ENCODE measurements around the gene PEX11G. TPM values are rescaled to one million over a fixed set of nuclear protein-coding genes. Genes with fewer than 3 reads are reported as not detected.

The PEX11G gene
- total RNA-seq, 1 experiment from 2014 or later: 2.8 TPM

GRCh38 chr19:7476241-7476640 is 12.6 kb downstream of the PEX11G start:
- Histone ChIP-seq H4K91ac (ENCODE audit: insufficient read length, low read depth, low read length) (no peak overlapping the region), H3K4me2 (ENCODE audit: insufficient read depth, insufficient read length, low read length) (no peak overlapping the region), H2BK15ac (ENCODE audit: low read depth, low read length) (no peak overlapping the region), H3K4ac (ENCODE audit: low read depth, low read length) (no peak overlapping the region), H3K56ac (ENCODE audit: insufficient read length, low read depth, low read length) (no peak overlapping the region), H2BK120ac (ENCODE audit: low read depth, low read length, poor library complexity, severe bottlenecking) (no peak overlapping the region), H2BK12ac (ENCODE audit: insufficient read length, low read depth, low read length) (no peak overlapping the region), H2BK5ac (ENCODE audit: insufficient read length, low read length) (no peak overlapping the region), H3K23ac (ENCODE audit: insufficient read length, low read depth, low read length) (no peak overlapping the region), H2BK20ac (ENCODE audit: low read depth, low read length, poor library complexity, severe bottlenecking) (no peak overlapping the region), H4K8ac (replicated peaks; ENCODE audit: insufficient read length, low read depth, low read length) (no peak overlapping the region), H3K23me2 (ENCODE audit: insufficient read length, low read depth, low read length, poor library complexity, severe bottlenecking) (no peaks in the 10 kb centered on the region), H3K27ac (ENCODE audit: insufficient read length, low read depth, low read length) (no peak overlapping the region), H4K20me1 (ENCODE audit: control insufficient read depth, insufficient read depth, insufficient read length) (no peaks in the 10 kb centered on the region), H2AFZ (ENCODE audit: low read length) (no peak overlapping the region), H3K27me3 (ENCODE audit: insufficient read depth, low read length) (no peaks in the 10 kb centered on the region), H3K4me1 (ENCODE audit: insufficient read depth, low read length) (no peaks in the 10 kb centered on the region), H3K79me2 (ENCODE audit: insufficient read depth, low read length) (no peaks in the 10 kb centered on the region), H3K9ac (ENCODE audit: extremely low read depth, insufficient read length, low read length) (no peak overlapping the region), H3K9me3 (ENCODE audit: control insufficient read depth, low read depth, low read length) (no peaks in the 10 kb centered on the region), H3T11ph (ENCODE audit: low read length) (no peak overlapping the region), H3K18ac (ENCODE audit: insufficient read length, low read depth, low read length) (no peak overlapping the region), H4K5ac (ENCODE audit: insufficient read length, low read depth, low read length) (no peak overlapping the region), H3K14ac (ENCODE audit: insufficient read depth, low read length) (no peak overlapping the region), H3K79me1 (ENCODE audit: insufficient read depth, low read depth, low read length, poor library complexity, severe bottlenecking) (no peaks in the 10 kb centered on the region), H2AK5ac (ENCODE audit: insufficient read length, low read length) (no peak overlapping the region)
- H3K36me3 Mint-ChIP-seq (ENCODE audit: insufficient read depth in 1 of 3, low read depth in 3 of 3): peaks cover 0 to 12% (median 0%) of the 10 kb centered on the region in 3 experiments; a peak in 1 of 7 replicates
- H3K27ac Mint-ChIP-seq: no peak overlapping the region
- TF ChIP-seq, protein P1, sequence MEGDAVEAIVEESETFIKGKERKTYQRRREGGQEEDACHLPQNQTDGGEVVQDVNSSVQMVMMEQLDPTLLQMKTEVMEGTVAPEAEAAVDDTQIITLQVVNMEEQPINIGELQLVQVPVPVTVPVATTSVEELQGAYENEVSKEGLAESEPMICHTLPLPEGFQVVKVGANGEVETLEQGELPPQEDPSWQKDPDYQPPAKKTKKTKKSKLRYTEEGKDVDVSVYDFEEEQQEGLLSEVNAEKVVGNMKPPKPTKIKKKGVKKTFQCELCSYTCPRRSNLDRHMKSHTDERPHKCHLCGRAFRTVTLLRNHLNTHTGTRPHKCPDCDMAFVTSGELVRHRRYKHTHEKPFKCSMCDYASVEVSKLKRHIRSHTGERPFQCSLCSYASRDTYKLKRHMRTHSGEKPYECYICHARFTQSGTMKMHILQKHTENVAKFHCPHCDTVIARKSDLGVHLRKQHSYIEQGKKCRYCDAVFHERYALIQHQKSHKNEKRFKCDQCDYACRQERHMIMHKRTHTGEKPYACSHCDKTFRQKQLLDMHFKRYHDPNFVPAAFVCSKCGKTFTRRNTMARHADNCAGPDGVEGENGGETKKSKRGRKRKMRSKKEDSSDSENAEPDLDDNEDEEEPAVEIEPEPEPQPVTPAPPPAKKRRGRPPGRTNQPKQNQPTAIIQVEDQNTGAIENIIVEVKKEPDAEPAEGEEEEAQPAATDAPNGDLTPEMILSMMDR (conservative IDR thresholded peaks at IDR 0.05): no peak
- H3K4me1 Mint-ChIP-seq: peaks cover 6 to 13% of the 10 kb centered on the region in 2 experiments
- H3K4me3 Mint-ChIP-seq: no peak overlapping the region
- no peaks in the 10 kb centered on the region for H3K9me3 Mint-ChIP-seq
- DNase-seq: no peak
- H3K27me3 Mint-ChIP-seq (ENCODE audit: low read depth): no peaks in the 10 kb centered on the region
- no CpG with 5 or more reads among the region's 7 CpGs for WGBS (ENCODE audit: extremely low coverage, insufficient read length, low lambda C conversion rate)

Measured in H9 (cell line).